BE2C (cell line): ENCODE results near the gene STARD6.

Experiments used
- DNase-seq: peaks from one replicate; pipeline ENCODE4 v3.0.0-alpha.2; 2020
- H3K27me3 ChIP-seq: fragments of 250-450 bp; sonication (Bioruptor Pico); 2 replicates; pipeline ENCODE4 v1.5.1; 2020; ENCODE audit warnings: mild to moderate bottlenecking
- H3K36me3 ChIP-seq: fragments of 250-450 bp; sonication (Bioruptor Pico); 2 replicates; pipeline ENCODE4 v1.5.1; 2020; ENCODE audit warnings: mild to moderate bottlenecking
- H3K4me1 ChIP-seq: fragments of 250-450 bp; sonication (Bioruptor Pico); 2 replicates; pipeline ENCODE4 v1.5.1; 2020
- H3K4me3 ChIP-seq: 2 replicates; pipeline ENCODE4 v1.5.1; 2011; ENCODE audit warnings: low read depth, low read length
- H3K9me3 ChIP-seq: fragments of 250-450 bp; sonication (Bioruptor Pico); 2 replicates; pipeline ENCODE4 v1.5.1; 2020
- TF ChIP-seq, protein P1 (sequence below): IDR thresholded peaks from 2 replicates; pipeline ENCODE4 v1.5.1; 2012; ENCODE audit warnings: mild to moderate bottlenecking, low read depth, low read length

STARD6 gene

DNA sequence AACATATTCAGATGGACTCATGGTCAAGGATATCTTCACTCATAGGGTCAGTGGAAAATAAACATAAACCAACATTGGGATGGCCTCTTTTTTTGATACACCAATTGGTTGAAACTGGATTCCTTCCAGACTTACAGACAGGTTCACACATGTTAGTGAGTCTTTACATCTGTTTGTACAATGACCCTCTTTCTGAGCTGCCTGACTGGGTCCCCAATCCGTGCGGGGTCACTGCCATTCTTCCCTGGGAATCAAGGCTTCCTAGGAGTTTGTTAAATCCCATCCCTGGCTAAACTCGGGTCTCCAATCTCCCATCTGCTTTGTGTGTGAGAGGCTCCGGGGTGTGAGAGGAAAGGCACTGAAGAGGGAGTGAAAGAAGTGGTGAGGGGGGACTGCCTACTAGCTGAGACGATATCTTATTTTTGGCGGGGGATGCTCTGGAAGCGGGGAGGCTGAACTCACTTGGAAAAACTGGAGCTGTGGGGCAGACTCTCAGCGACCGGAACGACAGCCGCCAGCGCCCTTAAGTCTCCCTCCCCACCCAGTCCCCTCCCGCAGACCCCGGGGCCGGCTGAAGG, 487 bp downstream of the STARD6 start:
- TF ChIP-seq, protein P1, sequence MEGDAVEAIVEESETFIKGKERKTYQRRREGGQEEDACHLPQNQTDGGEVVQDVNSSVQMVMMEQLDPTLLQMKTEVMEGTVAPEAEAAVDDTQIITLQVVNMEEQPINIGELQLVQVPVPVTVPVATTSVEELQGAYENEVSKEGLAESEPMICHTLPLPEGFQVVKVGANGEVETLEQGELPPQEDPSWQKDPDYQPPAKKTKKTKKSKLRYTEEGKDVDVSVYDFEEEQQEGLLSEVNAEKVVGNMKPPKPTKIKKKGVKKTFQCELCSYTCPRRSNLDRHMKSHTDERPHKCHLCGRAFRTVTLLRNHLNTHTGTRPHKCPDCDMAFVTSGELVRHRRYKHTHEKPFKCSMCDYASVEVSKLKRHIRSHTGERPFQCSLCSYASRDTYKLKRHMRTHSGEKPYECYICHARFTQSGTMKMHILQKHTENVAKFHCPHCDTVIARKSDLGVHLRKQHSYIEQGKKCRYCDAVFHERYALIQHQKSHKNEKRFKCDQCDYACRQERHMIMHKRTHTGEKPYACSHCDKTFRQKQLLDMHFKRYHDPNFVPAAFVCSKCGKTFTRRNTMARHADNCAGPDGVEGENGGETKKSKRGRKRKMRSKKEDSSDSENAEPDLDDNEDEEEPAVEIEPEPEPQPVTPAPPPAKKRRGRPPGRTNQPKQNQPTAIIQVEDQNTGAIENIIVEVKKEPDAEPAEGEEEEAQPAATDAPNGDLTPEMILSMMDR = no peak
- Histone ChIP-seq H3K9me3 (no peaks in the 10 kb centered on the region), H3K36me3 (no peaks in the 10 kb centered on the region), H3K27me3 (no peaks in the 10 kb centered on the region), H3K4me3 (peak overlapping the region; percentile 85), H3K4me1 (no peaks in the 10 kb centered on the region)
- no peak for DNase-seq

GRCh38 chr18:54351186-54351585, 6.5 kb downstream of the STARD6 start:
- Histone ChIP-seq H3K36me3 (no peaks in the 10 kb centered on the region), H3K27me3 (no peaks in the 10 kb centered on the region), H3K4me1 (no peaks in the 10 kb centered on the region), H3K9me3 (no peaks in the 10 kb centered on the region), H3K4me3 (no peak overlapping the region)
- TF ChIP-seq, protein P1 = no peak
- no peak for DNase-seq

GRCh38 chr18:54338230-54338629, 19.4 kb downstream of the STARD6 start:
- TF ChIP-seq, protein P1 = no peak
- no peaks in the 10 kb centered on the region for H3K36me3 ChIP-seq

GRCh38 chr18:54335638-54336173, 22.0 kb downstream of the STARD6 start:
- H3K4me1 ChIP-seq = no peaks in the 10 kb centered on the region
- TF ChIP-seq, protein P1 = no peak
- DNase-seq = no peak
- H3K27me3 ChIP-seq = no peaks in the 10 kb centered on the region
- no peak overlapping the region for H3K4me3 ChIP-seq
- H3K9me3 ChIP-seq = no peaks in the 10 kb centered on the region
- H3K36me3 ChIP-seq = no peaks in the 10 kb centered on the region

More at GRCh38 chr18:54338230-54338629, 19.4 kb downstream of the STARD6 start:
- DNase-seq = no peak
- Histone ChIP-seq H3K4me1 (no peaks in the 10 kb centered on the region), H3K27me3 (no peaks in the 10 kb centered on the region), H3K9me3 (no peaks in the 10 kb centered on the region), H3K4me3 (no peak overlapping the region)

DNA sequence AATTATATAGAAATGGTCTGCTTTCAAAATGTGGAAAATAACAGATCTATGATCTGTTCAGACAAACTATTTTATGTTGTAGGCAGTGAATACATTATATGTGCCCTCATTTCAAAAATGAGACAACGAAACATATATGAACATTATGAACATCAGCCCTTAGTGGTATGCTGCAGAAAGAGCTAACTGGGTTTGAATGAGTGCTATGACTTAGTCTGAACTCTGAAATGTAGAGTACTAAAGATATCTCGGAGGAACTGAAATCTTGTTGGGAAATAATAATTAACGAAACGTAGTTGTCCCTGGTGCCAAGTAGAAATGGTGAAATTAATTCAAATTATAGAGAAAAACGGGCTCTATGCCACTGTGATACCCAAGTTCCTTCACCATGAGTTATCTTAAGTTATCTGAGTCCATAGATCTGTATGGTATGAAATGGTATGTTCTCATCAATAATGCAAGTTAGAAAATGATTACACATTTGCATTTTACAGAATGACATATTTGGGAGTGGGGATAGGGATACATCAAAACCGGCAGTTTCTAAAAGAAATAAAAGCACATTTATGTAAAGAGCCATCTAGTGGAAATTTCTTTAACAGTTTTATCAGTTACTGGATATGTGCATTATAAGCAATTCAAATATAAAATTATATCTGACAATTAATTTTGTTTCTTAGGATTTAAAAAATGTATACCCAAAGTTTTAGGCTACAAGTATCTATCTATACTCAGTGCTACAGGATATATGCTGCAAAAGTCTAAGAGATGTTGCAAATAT, 26.7 kb downstream of the STARD6 start:
- TF ChIP-seq, protein P1 = no peak
- H3K4me1 ChIP-seq = no peaks in the 10 kb centered on the region
- H3K4me3 ChIP-seq = no peak overlapping the region
- no peaks in the 10 kb centered on the region for H3K36me3 ChIP-seq
- no peaks in the 10 kb centered on the region for H3K27me3 ChIP-seq
- no peak for DNase-seq
- no peaks in the 10 kb centered on the region for H3K9me3 ChIP-seq

GRCh38 chr18:54329787-54330186, 27.9 kb downstream of the STARD6 start:
- Histone ChIP-seq H3K9me3 (no peaks in the 10 kb centered on the region), H3K4me3 (no peak overlapping the region), H3K27me3 (no peaks in the 10 kb centered on the region), H3K36me3 (no peaks in the 10 kb centered on the region), H3K4me1 (no peaks in the 10 kb centered on the region)
- TF ChIP-seq, protein P1 = no peak
- no peak for DNase-seq
